K562 (cell line): Measurements from ENCODE around the gene EHBP1.

Experiments used
- ATF2 ChIP-seq: sonication (generic); formaldehyde crosslinking; IDR thresholded peaks from 2 replicates; pipeline ENCODE4 v1.8.1; 2022; ENCODE audit warnings: missing genetic modification reagents
- BCL6 ChIP-seq: fragments of 250-450 bp; sonication (Bioruptor Pico); IDR thresholded peaks from 2 replicates; pipeline ENCODE4 v1.4.0; 2020
- ERF ChIP-seq: fragments of 450-650 bp; formaldehyde crosslinking; IDR thresholded peaks from 2 replicates; pipeline ENCODE4 v1.4.0; 2020; ENCODE audit warnings: mild to moderate bottlenecking, mixed read lengths
- FOXK2 ChIP-seq, 2 experiments: fragments of 450-650 bp; IDR thresholded peaks in 1 of 2; conservative IDR thresholded peaks in 1 of 2; 2 replicates each; pipeline ENCODE4 v1.6.1; 2016; ENCODE audit warnings: low read depth in 2 of 2, mild to moderate bottlenecking in 1 of 2
- GABPA ChIP-seq: fragments of 200-800 bp; sonication (Bioruptor generic); conservative IDR thresholded peaks from 2 replicates; pipeline ENCODE4 v1.6.1; 2016; ENCODE audit warnings: low read depth, missing genetic modification characterization, missing compliant biosample characterization
- KDM5B ChIP-seq: fragments of 200-600 bp; sonication (generic); IDR thresholded peaks from 2 replicates; pipeline ENCODE4 v1.6.1; 2012; ENCODE audit warnings: low read depth, mild to moderate bottlenecking, moderate library complexity, low read length, control low read depth, inconsistent platforms; ENCODE audit not compliant: insufficient replicate concordance
- NFIC ChIP-seq: fragments of 450-650 bp; IDR thresholded peaks from 2 replicates; pipeline ENCODE4 v1.6.1; 2017; ENCODE audit warnings: mild to moderate bottlenecking, inconsistent platforms
- POLR2AphosphoS2 ChIP-seq: IDR thresholded peaks from 2 replicates; pipeline ENCODE4 v1.6.1; 2012; ENCODE audit warnings: low read length, improper control_type of control experiment
- ZNF143 ChIP-seq: sonication (generic); formaldehyde crosslinking; IDR thresholded peaks from 2 replicates; pipeline ENCODE4 v1.9.0; 2022; ENCODE audit warnings: mild to moderate bottlenecking, missing genetic modification reagents
- ZNF384 ChIP-seq: IDR thresholded peaks from 2 replicates; pipeline ENCODE4 v1.6.1; 2012; ENCODE audit warnings: low read depth, low read length, improper control_type of control experiment

GRCh38 chr2:62881162-62881795, 175.8 kb downstream of the EHBP1 start:
- TF ChIP-seq NFIC: no peak
- TF ChIP-seq GABPA (tag): no peak
- no peak for TF ChIP-seq FOXK2 (conservative IDR thresholded peaks at IDR 0.05 in 1 of 2, IDR thresholded peaks at IDR 0.05 in 1 of 2; ENCODE audit: low read depth in 2 of 2)
- no peak for TF ChIP-seq ATF2
- no peak for TF ChIP-seq KDM5B
- no peak for TF ChIP-seq POLR2AphosphoS2
- no peak for TF ChIP-seq ZNF384
- no peak for TF ChIP-seq ZNF143 (CRISPR knock-in tag)
- TF ChIP-seq BCL6 (CRISPR knock-in tag): no peak
- no peak for TF ChIP-seq ERF
